D341Med (cell line): ENCODE results near the gene IQSEC3.
"Not testable (repeated sequence)": the region's sequence is repeated elsewhere in the genome, so short reads cannot be mapped to it uniquely, and the experiment has no call there.

Source experiments
- DNase-seq: peaks from one replicate; pipeline ENCODE4 v3.0.0; 2012; ENCODE audit warnings: low spot score

IQSEC3 gene

DNA sequence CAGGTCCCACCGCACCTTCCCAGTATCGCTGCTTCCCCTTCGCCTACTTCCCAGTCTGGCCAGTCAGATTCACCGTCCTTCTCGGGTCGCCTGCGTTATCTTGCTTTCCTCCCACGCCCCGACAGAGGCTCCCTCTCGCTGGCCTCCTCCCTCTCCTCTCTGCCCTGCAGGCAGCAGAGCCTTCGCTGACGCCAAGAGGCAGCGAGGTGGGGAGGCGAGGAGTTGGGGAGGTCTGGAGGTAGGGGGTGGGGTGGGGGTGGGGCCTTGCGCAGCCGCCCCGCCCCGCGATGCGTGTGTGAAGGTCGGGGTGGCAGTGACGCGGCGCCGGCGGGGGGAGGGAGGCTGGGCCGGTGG lies at the start of gene IQSEC3:
Gene IQSEC3, plus strand, starts transcription at position 340 of the 354 bp plus-strand sequence. CDS start 116 bp downstream, outside the sequence.
- DNase-seq: not testable (repeated sequence)

DNA sequence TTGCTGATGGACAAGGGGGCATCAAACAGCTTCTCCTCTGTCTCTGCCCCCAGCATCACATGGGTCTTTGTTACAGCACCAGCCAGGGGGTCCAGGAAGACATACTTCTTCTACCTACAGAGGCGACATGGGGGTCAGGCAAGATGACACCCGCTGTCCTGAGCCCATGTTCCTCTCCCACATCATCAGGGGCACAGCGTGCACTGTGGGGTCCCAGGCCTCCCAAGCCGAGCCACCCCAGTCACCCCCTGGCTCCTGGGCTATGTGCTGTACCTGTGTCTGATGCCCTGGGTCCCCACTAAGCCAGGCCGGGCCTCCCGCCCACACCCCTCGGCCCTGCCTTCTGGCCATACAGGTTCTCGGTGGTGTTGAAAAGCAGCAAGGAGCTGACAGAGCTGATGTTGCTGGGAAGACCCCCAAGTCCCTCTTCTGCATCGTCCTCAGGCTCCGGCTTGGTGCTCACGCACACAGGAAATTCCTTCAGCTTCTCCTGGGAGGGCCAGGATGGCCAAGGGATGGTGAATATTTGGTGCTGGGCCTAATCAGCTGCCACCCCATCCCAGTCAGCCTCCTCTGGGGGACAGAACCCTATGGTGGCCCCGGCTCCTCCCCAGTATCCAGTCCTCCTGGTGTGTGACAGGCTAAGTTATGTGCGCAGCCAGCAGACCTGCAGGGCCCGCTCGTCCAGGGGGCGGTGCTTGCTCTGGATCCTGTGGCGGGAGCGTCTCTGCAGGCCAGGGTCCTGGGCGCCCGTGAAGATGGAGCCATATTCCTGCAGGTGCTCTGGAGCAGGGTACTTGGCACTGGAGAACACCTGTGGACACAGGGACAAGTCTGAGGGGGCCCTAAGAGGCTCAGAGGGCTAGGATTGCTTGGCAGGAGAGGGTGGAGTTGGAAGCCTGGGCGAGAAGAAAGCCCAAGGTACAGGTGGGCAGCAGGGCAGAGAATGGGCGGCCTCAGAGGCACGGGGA lies 48.9 kb upstream of the IQSEC3 start:
- DNase-seq: not testable (repeated sequence)

DNA sequence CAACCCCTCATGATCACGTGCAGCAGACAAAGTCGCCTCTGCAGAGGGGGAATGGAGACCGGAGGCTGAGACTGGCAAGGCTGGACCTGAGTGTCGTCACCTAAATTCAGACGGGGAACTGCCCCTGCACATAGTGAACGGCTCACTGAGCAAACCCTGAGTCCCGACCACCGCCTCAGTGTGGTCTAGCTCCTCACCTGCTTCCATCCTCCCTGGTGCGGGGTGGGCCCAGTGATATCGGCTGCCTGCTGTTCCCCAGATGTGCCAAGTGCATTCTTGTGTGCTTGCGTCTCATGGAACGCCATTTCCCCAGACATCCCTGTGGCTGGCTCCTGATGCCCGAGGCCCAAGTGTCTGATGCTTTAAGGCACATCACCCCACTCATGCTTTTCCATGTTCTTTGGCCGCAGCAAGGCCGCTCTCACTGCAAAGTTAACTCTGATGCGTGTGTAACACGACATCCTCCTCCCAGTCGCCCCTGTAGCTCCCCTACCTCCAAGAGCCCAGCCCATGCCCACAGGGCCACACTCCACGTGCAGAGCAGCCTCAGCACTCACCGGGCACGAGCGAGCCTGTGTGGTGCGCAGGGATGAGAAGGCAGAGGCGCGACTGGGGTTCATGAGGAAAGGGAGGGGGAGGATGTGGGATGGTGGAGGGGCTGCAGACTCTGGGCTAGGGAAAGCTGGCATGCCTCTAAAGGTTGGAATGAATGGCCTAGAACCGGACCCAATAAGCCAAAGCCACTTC lies 47.6 kb upstream of the IQSEC3 start:
- DNase-seq: not testable (repeated sequence)

DNA sequence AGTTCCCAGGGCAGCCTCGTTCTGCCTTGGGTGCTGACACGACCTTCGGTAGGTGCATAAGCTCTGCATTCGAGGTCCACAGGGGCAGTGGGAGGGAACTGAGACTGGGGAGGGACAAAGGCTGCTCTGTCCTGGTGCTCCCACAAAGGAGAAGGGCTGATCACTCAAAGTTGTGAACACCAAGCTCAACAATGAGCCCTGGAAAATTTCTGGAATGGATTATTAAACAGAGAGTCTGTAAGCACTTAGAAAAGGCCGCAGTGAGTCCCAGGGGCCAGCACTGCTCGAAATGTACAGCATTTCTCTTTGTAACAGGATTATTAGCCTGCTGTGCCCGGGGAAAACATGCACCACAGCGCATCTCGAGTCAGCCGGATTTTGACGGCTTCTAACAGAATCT lies 46.7 kb upstream of the IQSEC3 start:
- DNase-seq: not testable (repeated sequence)

DNA sequence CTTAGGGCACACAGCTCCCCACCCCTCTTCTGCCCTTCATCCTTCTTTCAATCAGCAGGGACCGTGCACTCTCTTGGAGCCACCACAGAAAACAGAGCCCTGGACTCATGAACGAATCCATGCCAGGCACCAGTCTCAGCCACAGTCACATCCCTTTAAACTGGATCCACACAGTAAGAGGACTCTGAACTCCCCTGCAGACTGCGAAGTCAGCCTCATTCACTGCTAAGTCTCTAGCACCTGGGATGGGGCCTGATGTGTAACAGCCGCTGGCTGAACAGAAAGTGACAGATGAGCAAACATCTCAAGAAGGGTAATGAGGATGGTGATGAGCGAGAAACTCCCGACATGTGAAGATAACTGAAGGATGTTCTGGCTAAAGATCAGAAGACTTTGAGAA lies 45.8 kb upstream of the IQSEC3 start:
- no peak for DNase-seq

GRCh38 chr12:21301-22189 lies 45.0 kb upstream of the IQSEC3 start:
- no peak for DNase-seq

GRCh38 chr12:22190-22529 lies 44.4 kb upstream of the IQSEC3 start:
- DNase-seq: no peak

DNA sequence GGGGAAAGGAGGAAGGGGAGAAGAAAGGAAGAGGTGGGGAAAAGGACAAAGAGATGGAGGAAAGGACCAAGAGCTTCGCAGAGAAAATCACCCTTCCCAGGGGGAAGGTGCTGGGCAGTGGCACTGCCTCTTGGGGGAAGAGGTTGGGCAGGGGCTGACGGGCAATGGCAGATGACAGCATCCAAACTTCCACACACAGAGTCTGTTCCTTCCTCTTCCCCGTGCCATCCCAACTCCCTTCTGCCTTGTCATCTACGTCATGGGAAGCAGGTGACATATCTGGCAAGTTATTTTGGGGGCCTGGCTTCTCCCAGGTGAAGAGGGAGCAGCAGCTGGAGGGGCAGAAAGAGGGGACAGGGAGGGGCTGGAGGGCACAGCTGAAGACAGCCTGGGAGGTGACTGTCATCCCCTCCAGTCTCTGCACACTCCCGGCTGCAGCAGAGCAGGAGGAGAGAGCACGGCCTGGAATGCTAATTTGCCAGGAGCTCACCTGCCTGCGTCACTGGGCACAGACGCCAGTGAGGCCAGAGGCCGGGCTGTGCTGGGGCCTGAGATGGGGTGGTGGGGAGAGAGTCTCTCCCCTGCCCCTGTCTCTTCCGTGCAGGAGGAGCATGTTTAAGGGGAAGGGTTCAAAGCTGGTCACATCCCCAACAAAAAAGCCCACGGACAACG lies 43.9 kb upstream of the IQSEC3 start:
- DNase-seq: no peak

- not testable (repeated sequence) for DNase-seq
Observed at GRCh38 chr12:27904-28303, 38.7 kb upstream of the IQSEC3 start.

DNA sequence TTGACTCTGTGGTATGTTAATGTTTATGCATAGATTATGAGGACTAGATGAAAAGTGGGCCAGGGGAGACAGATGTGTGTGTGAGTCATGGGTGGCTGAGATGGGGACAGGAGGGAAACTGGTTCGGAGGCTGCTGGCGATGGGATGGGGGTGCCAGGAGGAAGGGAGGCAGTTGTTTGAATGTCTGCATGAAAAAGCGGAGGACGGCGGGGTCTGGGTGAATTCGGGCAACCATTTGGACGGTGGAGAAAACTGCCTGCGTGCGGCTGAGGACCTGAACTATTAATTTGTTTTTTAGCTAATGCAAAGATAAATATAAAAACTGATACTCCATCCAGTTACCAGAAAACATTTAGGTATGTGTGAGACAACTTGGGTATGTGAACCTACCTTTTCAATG lies 27.8 kb upstream of the IQSEC3 start:
- not testable (repeated sequence) for DNase-seq

DNA sequence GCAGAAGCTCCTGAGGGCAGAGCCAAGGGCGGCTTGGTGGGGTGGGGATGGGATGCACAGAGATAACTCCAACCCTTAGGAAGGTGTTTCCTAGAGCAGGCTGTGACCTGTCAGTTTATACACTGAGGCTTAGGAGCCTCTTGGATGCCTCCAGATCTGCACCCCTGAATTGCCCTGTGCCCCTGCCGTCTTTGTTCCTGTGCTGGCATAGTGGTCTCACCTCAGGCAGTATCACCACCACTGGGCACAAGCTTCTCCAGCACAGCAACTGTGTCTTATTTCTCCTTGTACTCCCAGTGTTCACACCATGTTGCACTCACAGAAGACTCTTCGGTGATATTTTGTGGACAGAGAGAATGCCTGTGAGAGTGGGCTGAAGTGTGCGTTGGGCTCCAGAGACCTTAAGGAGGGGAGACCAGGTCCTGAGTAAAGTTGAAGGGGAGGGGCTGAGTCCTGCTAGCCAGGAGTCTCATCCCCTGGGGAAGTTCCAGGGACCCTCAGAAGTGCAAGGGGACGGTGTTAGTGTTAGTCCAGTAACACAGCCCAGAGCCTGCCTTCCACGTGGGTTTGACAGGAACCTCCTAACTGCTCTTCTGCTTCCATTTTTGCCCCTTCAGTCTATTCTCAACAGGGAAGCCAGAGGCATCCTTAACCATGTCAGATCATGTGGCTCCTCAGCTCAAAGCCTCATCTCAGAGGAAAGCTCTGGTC lies 26.9 kb upstream of the IQSEC3 start:
- DNase-seq: not testable (repeated sequence)

- DNase-seq: not testable (repeated sequence)
Observed at GRCh38 chr12:44352-44751, 22.2 kb upstream of the IQSEC3 start.

- DNase-seq: peak; percentile 21
Observed at GRCh38 chr12:45235-45990, 21.2 kb upstream of the IQSEC3 start.

GRCh38 chr12:45991-46358 lies 20.6 kb upstream of the IQSEC3 start:
- peak; percentile 14 for DNase-seq

GRCh38 chr12:46542-46941 lies 20.0 kb upstream of the IQSEC3 start:
- DNase-seq: not testable (repeated sequence)

- DNase-seq: not testable (repeated sequence)
Observed at GRCh38 chr12:47699-48226, 18.8 kb upstream of the IQSEC3 start.

- not testable (repeated sequence) for DNase-seq
Observed at GRCh38 chr12:49149-49548, 17.4 kb upstream of the IQSEC3 start.

- DNase-seq: not testable (repeated sequence)
Observed at GRCh38 chr12:51087-51486, 15.5 kb upstream of the IQSEC3 start.

- DNase-seq: not testable (repeated sequence)
Observed at GRCh38 chr12:51962-52361, 14.6 kb upstream of the IQSEC3 start.
